ENCODE data around the gene KAZN. TPM values are rescaled to one million over a fixed set of nuclear protein-coding genes. Genes with fewer than 3 reads are reported as not detected.

Gene KAZN
- total and polyA plus RNA-seq, 8 donors = 11.1 to 37.5 (median 30.2) TPM

DNA sequence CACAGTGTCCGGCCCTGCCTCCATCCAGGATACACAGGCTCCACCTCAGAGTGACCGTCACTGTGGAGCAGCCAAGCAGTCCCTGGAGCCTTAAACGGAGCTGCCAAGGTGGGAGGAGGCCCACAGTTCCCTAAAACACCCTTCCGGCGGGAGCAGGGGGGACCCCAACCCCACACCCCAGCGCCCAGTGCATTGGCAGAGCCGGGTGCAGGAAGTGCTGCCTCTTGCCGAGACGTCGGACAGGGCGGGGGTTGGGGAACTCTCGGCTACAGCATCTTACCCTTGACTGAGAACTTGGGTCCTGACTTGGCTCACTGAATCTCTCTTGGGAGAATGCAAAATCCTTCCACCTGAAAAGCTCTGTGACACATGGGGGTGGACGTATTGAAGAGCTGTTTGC lies 516.4 kb downstream of the KAZN start:
- H3K4me1 ChIP-seq = no peaks in the 10 kb centered on the region
- TF ChIP-seq, protein P1, sequence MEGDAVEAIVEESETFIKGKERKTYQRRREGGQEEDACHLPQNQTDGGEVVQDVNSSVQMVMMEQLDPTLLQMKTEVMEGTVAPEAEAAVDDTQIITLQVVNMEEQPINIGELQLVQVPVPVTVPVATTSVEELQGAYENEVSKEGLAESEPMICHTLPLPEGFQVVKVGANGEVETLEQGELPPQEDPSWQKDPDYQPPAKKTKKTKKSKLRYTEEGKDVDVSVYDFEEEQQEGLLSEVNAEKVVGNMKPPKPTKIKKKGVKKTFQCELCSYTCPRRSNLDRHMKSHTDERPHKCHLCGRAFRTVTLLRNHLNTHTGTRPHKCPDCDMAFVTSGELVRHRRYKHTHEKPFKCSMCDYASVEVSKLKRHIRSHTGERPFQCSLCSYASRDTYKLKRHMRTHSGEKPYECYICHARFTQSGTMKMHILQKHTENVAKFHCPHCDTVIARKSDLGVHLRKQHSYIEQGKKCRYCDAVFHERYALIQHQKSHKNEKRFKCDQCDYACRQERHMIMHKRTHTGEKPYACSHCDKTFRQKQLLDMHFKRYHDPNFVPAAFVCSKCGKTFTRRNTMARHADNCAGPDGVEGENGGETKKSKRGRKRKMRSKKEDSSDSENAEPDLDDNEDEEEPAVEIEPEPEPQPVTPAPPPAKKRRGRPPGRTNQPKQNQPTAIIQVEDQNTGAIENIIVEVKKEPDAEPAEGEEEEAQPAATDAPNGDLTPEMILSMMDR (IDR thresholded peaks at IDR 0.05) = no peak
- intact Hi-C loops (cut with DNase I) = no loop called here
- H3K36me3 ChIP-seq = peaks cover 0 to 3% of the 10 kb centered on the region in 2 donors
- H3K9me3 ChIP-seq = no peaks in the 10 kb centered on the region
- no peak overlapping the region for H3K27ac ChIP-seq
- DNase-seq = no peak
- no peaks in the 10 kb centered on the region for H3K27me3 ChIP-seq
- no peak overlapping the region for H3K4me3 ChIP-seq
- no peak for ATAC-seq

DNA sequence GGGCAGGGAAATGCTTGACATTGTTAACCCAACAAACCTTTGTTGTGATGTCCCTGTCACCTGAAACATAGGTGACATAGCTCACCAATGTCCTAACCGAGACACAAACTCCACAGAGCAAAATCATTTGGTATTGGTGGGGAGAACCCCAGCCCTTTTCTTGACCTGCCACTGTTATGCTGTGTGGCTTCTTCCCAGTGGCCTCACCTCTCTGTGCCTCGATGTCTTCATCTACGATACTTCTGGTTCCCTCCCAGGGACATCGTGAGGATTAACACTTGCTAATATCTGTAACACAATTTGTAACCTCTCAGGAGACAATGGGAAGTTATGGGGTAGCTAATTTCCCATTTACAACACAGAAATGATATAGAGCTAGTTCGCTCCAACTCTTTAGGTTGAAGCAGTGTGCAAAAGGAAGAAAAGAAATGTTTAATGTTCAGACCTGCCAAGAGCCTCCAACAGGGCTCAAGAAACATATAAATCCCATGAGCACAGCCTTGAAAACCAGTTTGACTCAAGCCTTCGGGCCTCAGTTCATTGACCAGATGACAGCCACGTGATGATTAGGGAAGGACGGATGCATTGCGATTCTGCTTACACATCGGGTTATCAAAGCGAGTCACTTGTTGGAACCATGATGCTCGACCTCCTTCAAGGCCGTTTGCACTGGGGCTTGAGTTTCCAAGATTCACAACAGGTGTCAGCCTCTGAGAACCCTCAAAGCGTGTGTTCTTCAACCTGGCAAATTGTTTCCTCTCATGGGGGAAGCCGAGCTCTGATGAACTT lies 517.3 kb downstream of the KAZN start:
- intact Hi-C loops (cut with DNase I) = no loop called here

DNA sequence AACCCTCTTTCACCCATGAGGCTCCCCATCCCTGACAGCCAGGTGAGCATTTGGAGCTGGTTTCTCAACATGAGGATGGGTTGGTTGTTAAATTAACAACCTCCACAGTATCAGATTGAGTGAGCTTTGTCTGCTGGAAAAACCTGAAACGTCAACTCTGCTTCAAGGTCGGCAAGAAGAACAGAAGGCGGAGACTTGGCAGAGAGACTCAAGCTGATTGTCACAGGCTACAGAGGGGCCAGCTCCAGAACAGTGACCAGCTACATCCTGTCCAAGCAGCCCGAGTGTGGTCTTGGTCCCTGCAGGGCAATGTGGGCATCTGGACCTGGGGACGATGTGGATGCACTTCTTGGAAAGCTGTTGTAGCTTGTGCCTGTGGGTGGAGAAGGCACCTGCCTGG lies 518.5 kb downstream of the KAZN start:
- peaks cover 0 to 3% of the 10 kb centered on the region in 2 donors for H3K36me3 ChIP-seq
- intact Hi-C loops (cut with DNase I) = no loop called here
- ATAC-seq (no peak), DNase-seq (no peak)
- no peaks in the 10 kb centered on the region for H3K9me3 ChIP-seq
- H3K4me1 ChIP-seq = no peaks in the 10 kb centered on the region
- no peaks in the 10 kb centered on the region for H3K27me3 ChIP-seq
- TF ChIP-seq, protein P1 (IDR thresholded peaks at IDR 0.05) = no peak
- H3K4me3 ChIP-seq = no peak overlapping the region
- H3K27ac ChIP-seq = no peak overlapping the region

More for the DNA sequence above, 517.3 kb downstream of the KAZN start:
- Histone ChIP-seq H3K27me3 (no peaks in the 10 kb centered on the region), H3K9me3 (no peaks in the 10 kb centered on the region), H3K4me3 (no peak overlapping the region), H3K36me3 (peaks cover 0 to 3% of the 10 kb centered on the region in 2 donors), H3K4me1 (no peaks in the 10 kb centered on the region), H3K27ac (no peak overlapping the region)
- TF ChIP-seq, protein P1 (IDR thresholded peaks at IDR 0.05) = no peak
- DNase-seq (no peak), ATAC-seq (no peak)

DNA sequence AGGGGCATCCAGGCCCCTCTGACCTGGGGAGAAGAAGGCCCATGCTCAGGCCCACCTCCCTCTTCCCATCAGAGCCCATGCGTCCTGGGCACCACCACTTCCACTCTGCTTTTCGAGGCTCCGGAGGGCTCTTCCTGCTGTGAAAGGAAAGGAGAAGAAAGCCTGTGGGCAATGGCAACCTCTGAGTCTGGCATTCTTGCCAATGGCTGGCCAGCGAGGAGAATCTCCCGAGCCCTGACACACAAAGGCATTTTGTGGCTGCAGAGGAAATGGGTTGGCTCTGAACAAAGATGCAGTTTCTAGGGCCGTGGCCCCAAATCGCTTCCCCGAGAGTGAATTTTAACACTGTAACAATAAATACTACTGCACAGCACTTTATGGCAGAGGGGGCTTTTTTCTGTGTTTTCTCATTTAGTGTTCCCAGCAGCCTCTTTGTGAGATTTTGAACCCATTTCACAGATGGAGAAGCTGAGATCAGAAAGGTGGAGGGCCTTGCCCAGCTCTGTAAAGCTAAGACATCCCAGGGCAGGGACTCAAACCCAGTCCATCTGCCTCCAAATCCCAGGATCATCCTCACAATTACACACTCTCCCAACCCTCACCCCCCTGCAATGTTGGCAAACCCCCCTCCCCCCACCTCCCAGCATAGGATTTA lies 519.3 kb downstream of the KAZN start:
- Histone ChIP-seq H3K4me1 (no peaks in the 10 kb centered on the region), H3K27ac (no peak overlapping the region), H3K9me3 (no peaks in the 10 kb centered on the region), H3K36me3 (peaks cover 0 to 3% of the 10 kb centered on the region in 2 donors), H3K27me3 (no peaks in the 10 kb centered on the region), H3K4me3 (no peak overlapping the region)
- ATAC-seq (no peak), DNase-seq (no peak)
- TF ChIP-seq, protein P1 (IDR thresholded peaks at IDR 0.05) = no peak
- intact Hi-C loops (cut with DNase I) = no loop called here

DNA sequence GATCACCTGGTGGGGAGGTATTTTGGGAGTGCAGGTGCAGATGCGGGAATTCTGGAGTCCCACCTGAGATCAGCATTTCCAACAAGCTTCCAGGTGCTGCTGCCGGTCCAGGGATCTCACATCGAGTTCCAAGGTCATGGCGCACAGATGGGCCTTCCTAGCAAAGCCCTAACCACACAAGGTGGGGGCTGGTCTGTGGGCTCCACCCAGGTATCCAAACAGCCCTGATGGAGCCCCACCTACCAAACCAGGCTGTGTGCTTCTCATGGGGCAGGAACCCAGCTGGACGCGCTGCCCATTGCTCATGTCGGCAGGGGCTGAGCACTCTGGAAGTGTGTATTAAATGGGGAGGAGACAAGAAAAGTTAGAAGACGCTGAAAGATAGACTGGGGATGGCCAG lies 520.1 kb downstream of the KAZN start:
- DNase-seq (no peak), ATAC-seq (no peak)
- Histone ChIP-seq H3K9me3 (no peaks in the 10 kb centered on the region), H3K36me3 (peaks cover 0 to 3% of the 10 kb centered on the region in 2 donors), H3K4me3 (no peak overlapping the region), H3K27ac (no peak overlapping the region), H3K27me3 (no peaks in the 10 kb centered on the region), H3K4me1 (no peaks in the 10 kb centered on the region)
- TF ChIP-seq, protein P1 (IDR thresholded peaks at IDR 0.05) = no peak
- intact Hi-C loops (cut with DNase I) = no loop called here

Measured in left lung (tissue), 10 donors.